Neuronal stem cell (in vitro differentiated cells): ENCODE measurements around the gene ONECUT1.
A peak's percentile ranks its signal among the peaks of the same experiment; 100 is the strongest.

ENCODE experiments used
- DNase-seq: peaks from one replicate; pipeline ENCODE4 v3.0.0-alpha.2; 2013; ENCODE audit warnings: low spot score
- H2AFZ ChIP-seq: one replicate; pipeline ENCODE4 v1.6.1; 2013; ENCODE audit warnings: mild to moderate bottlenecking, low read length, inconsistent platforms
- H2AK5ac ChIP-seq: 2 replicates; pipeline ENCODE4 v1.6.1; 2013; ENCODE audit warnings: low read depth, mild to moderate bottlenecking, inconsistent platforms, low read length, moderate library complexity, mixed read lengths
- H2BK120ac ChIP-seq: 2 replicates; pipeline ENCODE4 v1.6.1; 2013; ENCODE audit warnings: low read depth, mild to moderate bottlenecking, inconsistent platforms, low read length, moderate library complexity, mixed read lengths
- H2BK12ac ChIP-seq: one replicate; pipeline ENCODE4 v1.6.1; 2013; ENCODE audit warnings: low read length, inconsistent platforms
- H2BK15ac ChIP-seq: 2 replicates; pipeline ENCODE4 v1.6.1; 2013; ENCODE audit warnings: mild to moderate bottlenecking, low read length, inconsistent platforms, mixed read lengths
- H2BK5ac ChIP-seq: one replicate; pipeline ENCODE4 v1.6.1; 2013; ENCODE audit warnings: inconsistent platforms, mild to moderate bottlenecking, low read length, moderate library complexity
- H3K14ac ChIP-seq: one replicate; pipeline ENCODE4 v1.6.1; 2013; ENCODE audit warnings: low read length, inconsistent platforms
- H3K18ac ChIP-seq: 2 replicates; pipeline ENCODE4 v1.6.1; 2013; ENCODE audit warnings: low read length, inconsistent platforms
- H3K23ac ChIP-seq: 2 replicates; pipeline ENCODE4 v1.6.1; 2013; ENCODE audit warnings: low read depth, mild to moderate bottlenecking, mixed read lengths, low read length, inconsistent platforms; ENCODE audit not compliant: poor library complexity
- H3K27ac ChIP-seq: replicated peaks from 3 replicates; pipeline ENCODE4 v1.5.1; 2013; ENCODE audit warnings: low read length, inconsistent platforms
- H3K27me3 ChIP-seq, 3 experiments: 2 replicates each; pipeline ENCODE4 v1.6.1; 2013; ENCODE audit warnings: low read length in 3 of 3, mild to moderate bottlenecking in 2 of 3, inconsistent platforms in 1 of 3, low read depth in 1 of 3, mixed read lengths in 1 of 3, moderate library complexity in 1 of 3; ENCODE audit not compliant: control insufficient read depth in 3 of 3, insufficient read depth in 3 of 3
- H3K36me3 ChIP-seq, 2 donors: replicated peaks in 1 of 2; 2 replicates each; pipeline ENCODE4 v1.6.1; 2013; ENCODE audit warnings: low read length in 2 of 2; ENCODE audit not compliant: control insufficient read depth in 2 of 2, insufficient read depth in 2 of 2
- H3K4ac ChIP-seq: 2 replicates; pipeline ENCODE4 v1.6.1; 2013; ENCODE audit warnings: inconsistent platforms, mild to moderate bottlenecking, low read length, moderate library complexity
- H3K4me1 ChIP-seq, 2 donors: 1 replicate in 1 of 2; 2 replicates in 1 of 2; pipeline ENCODE4 v1.6.1; 2013; ENCODE audit warnings: low read length in 2 of 2, low read depth in 1 of 2; ENCODE audit not compliant: control insufficient read depth in 2 of 2, insufficient read depth in 1 of 2
- H3K4me2 ChIP-seq: one replicate; pipeline ENCODE4 v1.6.1; 2013; ENCODE audit warnings: mild to moderate bottlenecking, low read length, inconsistent platforms; ENCODE audit not compliant: insufficient read depth, poor library complexity, severe bottlenecking
- H3K4me3 ChIP-seq, 2 donors: 2 replicates each; pipeline ENCODE4 v1.5.1; 2013; ENCODE audit warnings: low read length in 2 of 2, mild to moderate bottlenecking in 2 of 2, inconsistent platforms in 1 of 2, moderate library complexity in 1 of 2
- H3K79me1 ChIP-seq: one replicate; pipeline ENCODE4 v1.6.1; 2013; ENCODE audit warnings: low read depth, mild to moderate bottlenecking, inconsistent platforms, low read length, moderate library complexity
- H3K9ac ChIP-seq: one replicate; pipeline ENCODE4 v1.6.1; 2013; ENCODE audit warnings: mild to moderate bottlenecking, low read depth, low read length, inconsistent platforms; ENCODE audit not compliant: poor library complexity
- H3K9me3 ChIP-seq, 2 donors: replicated peaks in 1 of 2; 2 replicates each; pipeline versions ENCODE3 to v1.6.1; 2013; ENCODE audit warnings: low read length in 2 of 2, mild to moderate bottlenecking in 2 of 2, inconsistent platforms in 1 of 2, low read depth in 1 of 2, mixed read lengths in 1 of 2, moderate library complexity in 1 of 2; ENCODE audit not compliant: control insufficient read depth in 2 of 2, insufficient read depth in 1 of 2
- H4K8ac ChIP-seq: one replicate; pipeline ENCODE4 v1.6.1; 2013; ENCODE audit warnings: low read depth, mild to moderate bottlenecking, inconsistent platforms, low read length, moderate library complexity
- H4K91ac ChIP-seq: one replicate; pipeline ENCODE4 v1.6.1; 2013; ENCODE audit warnings: low read length, low read depth, mild to moderate bottlenecking, inconsistent platforms; ENCODE audit not compliant: poor library complexity
- WGBS, 2 donors: extraction: QIAGEN DNeasy Blood & Tissue Kit; methylation state at CpG; one replicate each; pipeline ENCODE4 v1.1.7; 2013; ENCODE audit warnings: missing lambda C conversion rate in 2 of 2, mixed read lengths in 1 of 2; ENCODE audit not compliant: insufficient read length in 2 of 2, insufficient replicate concordance in 1 of 2; ENCODE audit errors: extremely low coverage in 2 of 2; 5-methylcytosine and 5-hydroxymethylcytosine counted together

The ONECUT1 gene

GRCh38 chr15:52717924-52718323 is 72.2 kb downstream of the ONECUT1 start:
- no peak overlapping the region for H2BK15ac ChIP-seq
- no peaks in the 10 kb centered on the region for H3K9me3 ChIP-seq
- no peak overlapping the region for H2BK120ac ChIP-seq
- no peak overlapping the region for H3K9ac ChIP-seq
- H3K4me3 ChIP-seq: no peak overlapping the region
- H3K14ac ChIP-seq: no peak overlapping the region
- no peaks in the 10 kb centered on the region for H3K79me1 ChIP-seq
- H2BK5ac ChIP-seq: no peak overlapping the region
- H3K23ac ChIP-seq: no peak overlapping the region
- no CpG with 5 or more reads among the region's 6 CpGs for WGBS, 2 donors
- no peak overlapping the region for H3K4me2 ChIP-seq
- no peaks in the 10 kb centered on the region for H3K27me3 ChIP-seq
- H3K27ac ChIP-seq: no peak overlapping the region
- H2AK5ac ChIP-seq: no peak overlapping the region
- H2AFZ ChIP-seq: peak overlapping the region; percentile 51
- H4K8ac ChIP-seq: no peak overlapping the region
- H3K18ac ChIP-seq: no peak overlapping the region
- H2BK12ac ChIP-seq: no peak overlapping the region
- H3K36me3 ChIP-seq: no peaks in the 10 kb centered on the region
- DNase-seq: no peak
- H3K4ac ChIP-seq: no peak overlapping the region
- no peak overlapping the region for H4K91ac ChIP-seq
- H3K4me1 ChIP-seq: peaks cover 0 to 2% of the 10 kb centered on the region in 2 donors

- Histone ChIP-seq H3K9me3 (no peaks in the 10 kb centered on the region), H3K36me3 (no peaks in the 10 kb centered on the region), H3K23ac (no peak overlapping the region), H3K9ac (no peak overlapping the region), H3K27ac (no peak overlapping the region), H3K4me1 (peaks cover 0 to 2% of the 10 kb centered on the region in 2 donors), H3K4me3 (no peak overlapping the region), H4K91ac (no peak overlapping the region), H2AK5ac (no peak overlapping the region), H3K4me2 (no peak overlapping the region), H2AFZ (peak overlapping the region; percentile 51), H3K27me3 (no peaks in the 10 kb centered on the region), H2BK5ac (no peak overlapping the region), H2BK15ac (no peak overlapping the region), H3K79me1 (no peaks in the 10 kb centered on the region), H3K18ac (no peak overlapping the region), H3K14ac (no peak overlapping the region), H4K8ac (no peak overlapping the region), H2BK120ac (no peak overlapping the region), H2BK12ac (no peak overlapping the region), H3K4ac (no peak overlapping the region)
- WGBS, 2 donors: no CpG with 5 or more reads among the region's 6 CpGs
- DNase-seq: no peak
These were observed 72.7 kb downstream of the ONECUT1 start for GRCh38 chr15:52717481-52717880.

GRCh38 chr15:52716536-52716935 is 73.6 kb downstream of the ONECUT1 start:
- Histone ChIP-seq H3K27me3 (peaks cover 0 to 2% (median 0%) of the 10 kb centered on the region in 3 experiments), H3K36me3 (no peaks in the 10 kb centered on the region), H4K8ac (no peak overlapping the region), H4K91ac (no peak overlapping the region), H3K4me2 (no peak overlapping the region), H3K4me3 (no peak overlapping the region), H2BK5ac (no peak overlapping the region), H3K4me1 (peaks cover 0 to 2% of the 10 kb centered on the region in 2 donors), H2BK15ac (no peak overlapping the region), H3K18ac (no peak overlapping the region), H3K79me1 (no peaks in the 10 kb centered on the region), H3K4ac (no peak overlapping the region), H2AK5ac (no peak overlapping the region), H3K9me3 (no peaks in the 10 kb centered on the region), H2BK120ac (no peak overlapping the region), H3K14ac (no peak overlapping the region), H3K27ac (no peak overlapping the region), H3K9ac (no peak overlapping the region), H2AFZ (no peak overlapping the region), H2BK12ac (no peak overlapping the region), H3K23ac (no peak overlapping the region)
- no peak for DNase-seq
- no CpG with 5 or more reads among the region's 2 CpGs for WGBS, 2 donors

GRCh38 chr15:52715411-52715810 is 74.7 kb downstream of the ONECUT1 start:
- no peak overlapping the region for H3K14ac ChIP-seq
- no peak overlapping the region for H4K8ac ChIP-seq
- H3K36me3 ChIP-seq: no peaks in the 10 kb centered on the region
- H3K79me1 ChIP-seq: no peaks in the 10 kb centered on the region
- peaks cover 0 to 2% (median 0%) of the 10 kb centered on the region in 3 experiments for H3K27me3 ChIP-seq
- peaks cover 0 to 2% of the 10 kb centered on the region in 2 donors for H3K4me1 ChIP-seq
- no peak overlapping the region for H3K18ac ChIP-seq
- H4K91ac ChIP-seq: no peak overlapping the region
- H2BK15ac ChIP-seq: no peak overlapping the region
- H3K9ac ChIP-seq: no peak overlapping the region
- no peak overlapping the region for H2AK5ac ChIP-seq
- H2BK120ac ChIP-seq: no peak overlapping the region
- H2AFZ ChIP-seq: no peak overlapping the region
- H3K4ac ChIP-seq: no peak overlapping the region
- WGBS, 2 donors: no CpG with 5 or more reads among the region's 5 CpGs
- H2BK12ac ChIP-seq: no peak overlapping the region
- no peak overlapping the region for H3K23ac ChIP-seq
- H3K9me3 ChIP-seq: no peaks in the 10 kb centered on the region
- no peak overlapping the region for H3K4me2 ChIP-seq
- no peak overlapping the region for H3K27ac ChIP-seq
- no peak overlapping the region for H3K4me3 ChIP-seq
- H2BK5ac ChIP-seq: no peak overlapping the region
- DNase-seq: no peak
